AG08395 (cell line): ENCODE measurements around the gene TAF6.

Source experiments
- DNase-seq: peaks from one replicate; pipeline ENCODE4 v3.0.0; 2012; ENCODE audit warnings: mixed read lengths, low spot score

Gene TAF6

GRCh38 chr7:100093054-100093453, 26.1 kb downstream of the TAF6 start:
- no peak for DNase-seq

GRCh38 chr7:100091411-100092181, 27.6 kb downstream of the TAF6 start:
- no peak for DNase-seq

- DNase-seq = no peak
These were observed 28.4 kb downstream of the TAF6 start for GRCh38 chr7:100090527-100091410.

- DNase-seq = no peak
These were observed 29.5 kb downstream of the TAF6 start for GRCh38 chr7:100089458-100090196.

- peak; percentile 82 for DNase-seq
These were observed 30.3 kb downstream of the TAF6 start, which contains the start of gene COPS6 for GRCh38 chr7:100088621-100089457. TSS of gene COPS6 (plus strand) at chr7:100088969. CDS start at chr7:100088991, 22 bp downstream.

- DNase-seq = no peak
These were observed 31.0 kb downstream of the TAF6 start for GRCh38 chr7:100088095-100088620.

DNA sequence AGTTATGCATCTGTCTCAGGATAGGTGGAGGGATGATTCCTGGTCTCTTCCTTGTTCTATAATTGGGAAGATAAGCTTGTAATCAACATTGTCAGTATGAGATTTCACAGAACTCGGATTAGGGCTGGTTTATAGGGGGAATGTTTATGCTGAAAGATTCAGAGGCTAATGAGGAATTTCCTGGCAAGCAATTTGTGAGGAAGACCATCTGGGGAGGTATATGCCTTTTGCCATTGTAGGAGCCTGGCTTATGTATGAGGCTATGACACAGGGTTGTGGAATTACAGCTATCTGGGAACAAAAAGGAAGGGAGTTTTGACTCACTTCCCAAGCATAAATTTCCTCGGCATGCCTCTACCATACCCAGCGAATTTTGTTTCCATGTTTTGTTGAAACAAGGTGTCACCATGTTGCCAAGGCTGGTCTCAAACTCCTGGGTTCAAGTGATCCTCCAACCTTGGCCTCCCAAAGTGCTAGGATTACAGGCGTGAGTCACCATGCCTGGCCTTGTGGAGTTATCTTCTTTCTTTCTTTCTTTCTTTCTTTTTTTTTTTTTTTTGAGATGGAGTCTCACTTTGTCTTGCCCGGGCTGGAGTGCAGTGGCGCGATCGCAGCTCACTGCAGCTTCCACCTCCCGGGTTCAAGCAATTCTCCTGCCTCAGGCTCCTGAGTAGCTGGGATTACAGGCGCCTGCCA, 32.0 kb downstream of the TAF6 start:
- DNase-seq = peak; percentile 88

- no peak for DNase-seq
These were observed 33.6 kb downstream of the TAF6 start for GRCh38 chr7:100085515-100085914.

DNA sequence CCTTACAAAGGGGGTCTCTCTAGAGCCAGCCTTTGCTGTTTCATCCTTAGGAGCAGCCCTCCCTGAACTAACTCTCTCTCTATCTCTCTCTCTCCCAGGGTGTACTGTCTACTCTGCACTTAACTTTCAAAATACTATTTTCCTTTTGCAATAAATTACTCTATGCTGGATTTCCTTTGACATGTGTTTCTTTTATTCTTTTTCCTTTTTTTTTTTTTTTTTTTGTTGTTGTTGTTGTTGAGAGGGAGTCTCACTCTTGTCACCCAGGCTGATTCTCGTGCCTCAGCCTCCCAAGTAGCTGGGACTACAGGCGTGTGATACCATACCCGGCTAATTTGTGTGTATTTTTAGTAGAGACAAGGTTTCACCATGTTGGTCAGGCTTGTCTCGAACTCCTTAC, 36.2 kb downstream of the TAF6 start:
- DNase-seq = no peak

DNA sequence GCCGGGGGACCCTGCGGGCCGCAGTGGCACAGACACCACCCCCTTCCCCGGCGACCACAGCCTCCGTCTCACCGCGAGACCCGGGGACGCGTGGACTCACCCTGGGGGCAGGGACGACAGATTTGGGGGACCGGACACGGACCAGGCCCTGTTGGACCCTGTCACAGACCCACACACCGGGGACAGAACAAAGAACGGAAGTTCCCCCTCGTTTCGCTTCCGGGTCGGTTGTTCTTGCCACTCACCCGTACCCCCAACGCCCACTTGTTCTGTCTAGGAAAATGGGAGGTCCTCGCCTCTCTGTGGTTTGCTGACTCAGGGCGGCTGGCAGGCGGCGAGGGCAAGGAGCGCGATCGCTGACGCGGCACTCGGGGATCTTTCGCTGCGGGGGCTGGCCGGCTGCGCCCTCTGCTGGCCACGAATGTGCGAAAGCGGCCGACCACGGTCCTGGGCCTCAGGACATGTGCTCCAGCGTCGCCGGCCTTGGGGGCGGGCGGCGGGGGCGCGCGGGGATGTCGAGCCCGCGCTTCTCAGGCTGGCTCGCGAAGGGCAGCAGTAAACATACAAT, 37.5 kb downstream of the TAF6 start, which contains the start of gene ZNF3:
Gene ZNF3, minus strand, starts transcription at position 189 of the 568 bp plus-strand sequence. CDS start 4,366 bp downstream, outside the sequence.
- peak; percentile 97 for DNase-seq

GRCh38 chr7:100080907-100081534, 38.1 kb downstream of the TAF6 start:
- DNase-seq = no peak

GRCh38 chr7:100079024-100079560, 40.1 kb downstream of the TAF6 start:
- DNase-seq = no peak

- DNase-seq = no peak
These were observed 42.0 kb downstream of the TAF6 start for GRCh38 chr7:100077205-100077604.

- no peak for DNase-seq
These were observed 43.7 kb downstream of the TAF6 start for GRCh38 chr7:100075418-100075817.

DNA sequence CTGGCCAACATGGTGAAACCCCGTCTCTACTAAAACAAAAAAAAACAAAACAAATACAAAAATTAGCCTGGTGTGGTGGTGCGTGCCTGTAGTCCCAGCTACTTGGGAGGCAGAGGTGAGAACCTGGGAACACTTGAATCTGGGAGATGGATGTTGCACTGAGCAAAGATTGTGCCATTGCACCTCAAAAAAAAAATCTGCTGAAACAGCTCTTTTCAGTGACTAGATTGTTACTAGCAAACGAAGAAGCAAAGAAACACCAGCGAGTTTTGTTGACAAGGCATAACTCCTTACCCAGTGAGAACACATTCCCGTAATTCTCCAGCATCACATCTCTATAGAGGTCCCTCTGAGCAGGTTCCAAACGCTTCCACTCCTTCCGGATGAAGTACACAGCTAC, 44.3 kb downstream of the TAF6 start:
- DNase-seq = no peak

DNA sequence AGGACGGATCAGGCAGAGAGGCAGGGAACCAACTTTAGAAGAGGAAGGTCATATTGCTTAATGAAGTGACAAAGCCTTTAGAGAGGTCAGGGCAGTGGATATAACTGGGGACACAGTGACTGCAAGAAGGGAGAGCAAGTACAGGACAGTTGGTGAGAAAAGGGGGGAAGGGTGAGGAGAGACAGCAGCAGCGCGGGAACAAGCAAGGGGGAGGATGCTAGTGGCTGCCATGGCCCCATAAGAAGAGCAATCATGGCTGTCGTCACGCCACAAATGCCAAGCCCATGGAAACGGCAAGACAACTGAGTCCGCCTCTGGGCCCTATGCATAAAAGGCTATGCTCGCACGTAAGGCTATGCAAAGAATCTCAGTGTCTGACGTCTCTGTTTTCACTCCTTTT, 46.7 kb downstream of the TAF6 start:
- DNase-seq = no peak

DNA sequence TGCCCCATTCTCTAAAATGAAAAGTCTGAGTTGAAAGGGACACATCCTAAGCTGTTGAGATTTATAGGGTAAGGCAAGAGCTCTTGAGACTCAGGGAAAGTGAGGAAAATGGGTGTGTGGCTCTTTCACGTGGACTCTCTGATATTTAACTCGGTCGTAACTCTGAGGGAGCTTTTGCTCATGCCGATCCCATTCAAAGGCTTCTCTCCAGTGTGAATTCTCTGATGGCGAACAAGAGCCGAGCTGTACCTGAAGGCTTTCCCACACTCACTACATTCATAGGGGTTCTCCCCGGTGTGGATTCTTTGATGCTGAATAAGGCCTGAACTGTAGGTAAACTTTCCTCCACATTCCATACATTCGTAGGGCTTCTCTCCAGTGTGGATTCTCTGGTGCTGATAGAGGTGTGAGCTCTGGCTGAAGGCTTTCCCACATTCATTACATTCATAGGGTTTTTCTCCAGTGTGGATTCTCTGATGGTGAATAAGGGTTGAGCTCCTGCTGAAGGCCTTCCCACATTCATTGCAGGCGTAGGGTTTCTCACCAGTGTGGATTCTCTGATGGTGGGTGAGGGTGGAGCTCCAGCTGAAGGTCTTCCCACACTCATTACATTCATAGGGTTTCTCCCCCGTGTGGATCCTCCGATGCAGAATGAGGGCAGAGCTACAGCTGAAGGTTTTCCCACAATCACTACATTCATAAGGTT, 48.0 kb downstream of the TAF6 start:
- DNase-seq = no peak

- no peak for DNase-seq
These were observed 49.2 kb downstream of the TAF6 start for GRCh38 chr7:100069991-100070390.

GRCh38 chr7:100066953-100067352, 52.2 kb downstream of the TAF6 start:
- DNase-seq = no peak
